SK-N-SH treated with all-trans-retinoic acid at 6 μM for 48 hours (cell line): Measurements from ENCODE around the gene ELAPOR1.

Experiments
- ATAC-seq: fragments of 200-7000 bp; cut with Tn5 transposase; 3 replicates; pipeline ENCODE4 v1.9.1; 2020; ENCODE audit warnings: mild to moderate bottlenecking, moderate library complexity
- CREB5 ChIP-seq: fragments of 250-450 bp; sonication (Bioruptor Pico); IDR thresholded peaks from 2 replicates; pipeline ENCODE4 v1.5.1; 2020; ENCODE audit warnings: low read depth, mild to moderate bottlenecking, moderate library complexity
- ESRRG ChIP-seq: fragments of 250-450 bp; sonication (Bioruptor Pico); IDR thresholded peaks from 2 replicates; pipeline ENCODE4 v1.6.1; 2021; ENCODE audit warnings: mild to moderate bottlenecking
- PATZ1 ChIP-seq: fragments of 250-450 bp; sonication (Bioruptor Pico); IDR thresholded peaks from 2 replicates; pipeline ENCODE4 v1.8.0; 2020; ENCODE audit warnings: mild to moderate bottlenecking, moderate library complexity, borderline replicate concordance
- RARB ChIP-seq: fragments of 250-450 bp; sonication (Bioruptor Pico); IDR thresholded peaks from 2 replicates; pipeline ENCODE4 v1.8.0; 2021; ENCODE audit warnings: mild to moderate bottlenecking, moderate library complexity
- ZC3H10 ChIP-seq: fragments of 250-450 bp; sonication (Bioruptor Pico); IDR thresholded peaks from 2 replicates; pipeline ENCODE4 v1.5.1; 2021; ENCODE audit warnings: mild to moderate bottlenecking, moderate library complexity
- ZFP30 ChIP-seq: fragments of 450-650 bp; formaldehyde crosslinking; IDR thresholded peaks from 2 replicates; pipeline ENCODE4 v1.5.0; 2022; ENCODE audit warnings: mild to moderate bottlenecking, moderate library complexity
- ZNF565 ChIP-seq: fragments of 450-650 bp; formaldehyde crosslinking; conservative IDR thresholded peaks from 2 replicates; pipeline ENCODE4 v1.5.0; 2020; ENCODE audit warnings: low read depth, mild to moderate bottlenecking, moderate library complexity
- ZNF8 ChIP-seq: fragments of 450-650 bp; formaldehyde crosslinking; IDR thresholded peaks from 2 replicates; pipeline ENCODE4 v1.5.0; 2020; ENCODE audit warnings: mild to moderate bottlenecking, moderate library complexity
- TF ChIP-seq, protein P1 (sequence below): fragments of 250-450 bp; sonication (Bioruptor Pico); IDR thresholded peaks from 2 replicates; pipeline ENCODE4 v1.5.0; 2020; ENCODE audit warnings: mild to moderate bottlenecking, moderate library complexity
- TF ChIP-seq, protein P2 (sequence below): fragments of 250-450 bp; sonication (Bioruptor Pico); IDR thresholded peaks from 2 replicates; pipeline ENCODE4 v1.5.1; 2021; ENCODE audit warnings: mild to moderate bottlenecking, moderate library complexity

ELAPOR1 gene

GRCh38 chr1:109163551-109163950, 49.6 kb downstream of the ELAPOR1 start:
- no peak for ATAC-seq
- TF ChIP-seq ESRRG: no peak
- no peak for TF ChIP-seq ZC3H10 (CRISPR knock-in tag)
- no peak for TF ChIP-seq ZNF565 (CRISPR knock-in tag)
- no peak for TF ChIP-seq PATZ1
- no peak for TF ChIP-seq ZFP30 (CRISPR knock-in tag)
- TF ChIP-seq, protein P1, sequence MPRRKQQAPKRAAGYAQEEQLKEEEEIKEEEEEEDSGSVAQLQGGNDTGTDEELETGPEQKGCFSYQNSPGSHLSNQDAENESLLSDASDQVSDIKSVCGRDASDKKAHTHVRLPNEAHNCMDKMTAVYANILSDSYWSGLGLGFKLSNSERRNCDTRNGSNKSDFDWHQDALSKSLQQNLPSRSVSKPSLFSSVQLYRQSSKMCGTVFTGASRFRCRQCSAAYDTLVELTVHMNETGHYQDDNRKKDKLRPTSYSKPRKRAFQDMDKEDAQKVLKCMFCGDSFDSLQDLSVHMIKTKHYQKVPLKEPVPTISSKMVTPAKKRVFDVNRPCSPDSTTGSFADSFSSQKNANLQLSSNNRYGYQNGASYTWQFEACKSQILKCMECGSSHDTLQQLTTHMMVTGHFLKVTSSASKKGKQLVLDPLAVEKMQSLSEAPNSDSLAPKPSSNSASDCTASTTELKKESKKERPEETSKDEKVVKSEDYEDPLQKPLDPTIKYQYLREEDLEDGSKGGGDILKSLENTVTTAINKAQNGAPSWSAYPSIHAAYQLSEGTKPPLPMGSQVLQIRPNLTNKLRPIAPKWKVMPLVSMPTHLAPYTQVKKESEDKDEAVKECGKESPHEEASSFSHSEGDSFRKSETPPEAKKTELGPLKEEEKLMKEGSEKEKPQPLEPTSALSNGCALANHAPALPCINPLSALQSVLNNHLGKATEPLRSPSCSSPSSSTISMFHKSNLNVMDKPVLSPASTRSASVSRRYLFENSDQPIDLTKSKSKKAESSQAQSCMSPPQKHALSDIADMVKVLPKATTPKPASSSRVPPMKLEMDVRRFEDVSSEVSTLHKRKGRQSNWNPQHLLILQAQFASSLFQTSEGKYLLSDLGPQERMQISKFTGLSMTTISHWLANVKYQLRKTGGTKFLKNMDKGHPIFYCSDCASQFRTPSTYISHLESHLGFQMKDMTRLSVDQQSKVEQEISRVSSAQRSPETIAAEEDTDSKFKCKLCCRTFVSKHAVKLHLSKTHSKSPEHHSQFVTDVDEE (CRISPR knock-in tag): no peak
- TF ChIP-seq RARB (CRISPR knock-in tag): no peak
- TF ChIP-seq, protein P2, sequence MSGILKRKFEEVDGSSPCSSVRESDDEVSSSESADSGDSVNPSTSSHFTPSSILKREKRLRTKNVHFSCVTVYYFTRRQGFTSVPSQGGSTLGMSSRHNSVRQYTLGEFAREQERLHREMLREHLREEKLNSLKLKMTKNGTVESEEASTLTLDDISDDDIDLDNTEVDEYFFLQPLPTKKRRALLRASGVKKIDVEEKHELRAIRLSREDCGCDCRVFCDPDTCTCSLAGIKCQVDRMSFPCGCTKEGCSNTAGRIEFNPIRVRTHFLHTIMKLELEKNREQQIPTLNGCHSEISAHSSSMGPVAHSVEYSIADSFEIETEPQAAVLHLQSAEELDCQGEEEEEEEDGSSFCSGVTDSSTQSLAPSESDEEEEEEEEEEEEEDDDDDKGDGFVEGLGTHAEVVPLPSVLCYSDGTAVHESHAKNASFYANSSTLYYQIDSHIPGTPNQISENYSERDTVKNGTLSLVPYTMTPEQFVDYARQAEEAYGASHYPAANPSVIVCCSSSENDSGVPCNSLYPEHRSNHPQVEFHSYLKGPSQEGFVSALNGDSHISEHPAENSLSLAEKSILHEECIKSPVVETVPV (CRISPR knock-in tag): no peak
- TF ChIP-seq ZNF8 (CRISPR knock-in tag): no peak
- TF ChIP-seq CREB5 (CRISPR knock-in tag): no peak
